GM19239 (cell line): ENCODE results near the gene SBNO2.

ENCODE experiments used
- DNase-seq: peaks from one replicate; pipeline ENCODE4 v3.0.0; 2011; ENCODE audit warnings: low spot score; ENCODE audit not compliant: insufficient read length
- FAIRE-seq: peaks from 2 replicates; lab custom pipeline; 2011; peaks lifted over from hg19 to GRCh38; lab: Jason Lieb, UNC

The SBNO2 gene

GRCh38 chr19:1156830-1157615 lies 17.0 kb downstream of the SBNO2 start:
- FAIRE-seq = no peak

GRCh38 chr19:1156305-1156801 lies 17.7 kb downstream of the SBNO2 start:
- FAIRE-seq (no peak), DNase-seq (no peak)

More at GRCh38 chr19:1156830-1157615, 17.0 kb downstream of the SBNO2 start:
- DNase-seq = no peak

GRCh38 chr19:1155352-1156304 lies 18.4 kb downstream of the SBNO2 start:
- FAIRE-seq = no peak
- DNase-seq = no peak

- no peak for FAIRE-seq
Measured at GRCh38 chr19:1154731-1155351, 19.2 kb downstream of the SBNO2 start.

GRCh38 chr19:1153891-1154730 lies 20.0 kb downstream of the SBNO2 start:
- no peak for FAIRE-seq
- DNase-seq = no peak

More at GRCh38 chr19:1154731-1155351, 19.2 kb downstream of the SBNO2 start:
- no peak for DNase-seq

GRCh38 chr19:1151917-1152587 lies 22.0 kb downstream of the SBNO2 start:
- FAIRE-seq = no peak
- DNase-seq = no peak

- no peak for FAIRE-seq
Measured at GRCh38 chr19:1151037-1151724, 22.9 kb downstream of the SBNO2 start.

GRCh38 chr19:1150333-1151036 lies 23.6 kb downstream of the SBNO2 start:
- no peak for FAIRE-seq

More at GRCh38 chr19:1151037-1151724, 22.9 kb downstream of the SBNO2 start:
- no peak for DNase-seq

GRCh38 chr19:1149259-1150045 lies 24.6 kb downstream of the SBNO2 start:
- FAIRE-seq = no peak
- DNase-seq = no peak

More at GRCh38 chr19:1150333-1151036, 23.6 kb downstream of the SBNO2 start:
- DNase-seq = no peak

- DNase-seq (no peak), FAIRE-seq (no peak)
Measured at GRCh38 chr19:1147934-1148549, 26.0 kb downstream of the SBNO2 start.

GRCh38 chr19:1146858-1147780 lies 26.9 kb downstream of the SBNO2 start:
- FAIRE-seq (no peak), DNase-seq (no peak)

- no peak for FAIRE-seq
- DNase-seq = no peak
Measured at GRCh38 chr19:1146412-1146699, 27.7 kb downstream of the SBNO2 start.

- DNase-seq (no peak), FAIRE-seq (no peak)
Measured at GRCh38 chr19:1145635-1146411, 28.2 kb downstream of the SBNO2 start.

GRCh38 chr19:1144741-1145140 lies 29.3 kb downstream of the SBNO2 start:
- no peak for FAIRE-seq
- DNase-seq = no peak

- no peak for FAIRE-seq
Measured at GRCh38 chr19:1143828-1144399, 30.2 kb downstream of the SBNO2 start.

More at GRCh38 chr19:1143828-1144399, 30.2 kb downstream of the SBNO2 start:
- no peak for DNase-seq
